GM19438 (cell line): ENCODE results near the gene PLAGL1.
"Not testable (repeated sequence)": the region's sequence is repeated elsewhere in the genome, so short reads cannot be mapped to it uniquely, and the experiment has no call there.

Experiments
- ATAC-seq: cut with Tn5 transposase; IDR thresholded peaks from one replicate; pipeline ENCODE4 v1.9.1; 2021; ENCODE audit warnings: low read depth; ENCODE audit not compliant: unreplicated experiment

The PLAGL1 gene

GRCh38 chr6:144012534-144012933 lies 4.5 kb upstream of the PLAGL1 start:
- no peak for ATAC-seq

GRCh38 chr6:144009628-144010027 lies 1.6 kb upstream of the PLAGL1 start:
- ATAC-seq: not testable (repeated sequence)

- no peak for ATAC-seq
Measured at GRCh38 chr6:144008846-144009245, 787 bp upstream of the PLAGL1 start.

GRCh38 chr6:144007478-144008119 lies 460 bp downstream of the PLAGL1 start:
- ATAC-seq: no peak

GRCh38 chr6:144006736-144007477 lies 1.2 kb downstream of the PLAGL1 start:
- ATAC-seq: no peak

- ATAC-seq: no peak
Measured at GRCh38 chr6:143999406-143999805, 8.7 kb downstream of the PLAGL1 start.

- ATAC-seq: no peak
Measured at GRCh38 chr6:143998686-143999085, 9.4 kb downstream of the PLAGL1 start.

- no peak for ATAC-seq
Measured at GRCh38 chr6:143993965-143994646, 14.0 kb downstream of the PLAGL1 start.

- no peak for ATAC-seq
Measured at GRCh38 chr6:143992285-143992684, 15.8 kb downstream of the PLAGL1 start.

GRCh38 chr6:143986463-143987065 lies 21.5 kb downstream of the PLAGL1 start:
- no peak for ATAC-seq

- ATAC-seq: no peak
Measured at GRCh38 chr6:143984666-143985065, 23.4 kb downstream of the PLAGL1 start.

- ATAC-seq: no peak
Measured at GRCh38 chr6:143982968-143983367, 25.1 kb downstream of the PLAGL1 start.

- ATAC-seq: no peak
Measured at GRCh38 chr6:143980921-143981320, 27.1 kb downstream of the PLAGL1 start.

GRCh38 chr6:143976806-143977349 lies 31.2 kb downstream of the PLAGL1 start:
- no peak for ATAC-seq

GRCh38 chr6:143974089-143974488 lies 34.0 kb downstream of the PLAGL1 start:
- ATAC-seq: no peak

- no peak for ATAC-seq
Measured at GRCh38 chr6:143973097-143973966, 34.7 kb downstream of the PLAGL1 start.

- ATAC-seq: no peak
Measured at GRCh38 chr6:143971482-143972205, 36.4 kb downstream of the PLAGL1 start.

GRCh38 chr6:143970456-143971218 lies 37.4 kb downstream of the PLAGL1 start:
- no peak for ATAC-seq

- ATAC-seq: no peak
Measured at GRCh38 chr6:143969077-143969476, 39.0 kb downstream of the PLAGL1 start.
